GM21515 (cell line): ENCODE results near the gene ACKR2.

Experiments used
- ATAC-seq: cut with Tn5 transposase; IDR thresholded peaks from one replicate; pipeline ENCODE4 v1.9.1; 2021; ENCODE audit not compliant: unreplicated experiment

The ACKR2 gene

GRCh38 chr3:42829083-42829627 is 19.9 kb downstream of the ACKR2 start:
- no peak for ATAC-seq

DNA sequence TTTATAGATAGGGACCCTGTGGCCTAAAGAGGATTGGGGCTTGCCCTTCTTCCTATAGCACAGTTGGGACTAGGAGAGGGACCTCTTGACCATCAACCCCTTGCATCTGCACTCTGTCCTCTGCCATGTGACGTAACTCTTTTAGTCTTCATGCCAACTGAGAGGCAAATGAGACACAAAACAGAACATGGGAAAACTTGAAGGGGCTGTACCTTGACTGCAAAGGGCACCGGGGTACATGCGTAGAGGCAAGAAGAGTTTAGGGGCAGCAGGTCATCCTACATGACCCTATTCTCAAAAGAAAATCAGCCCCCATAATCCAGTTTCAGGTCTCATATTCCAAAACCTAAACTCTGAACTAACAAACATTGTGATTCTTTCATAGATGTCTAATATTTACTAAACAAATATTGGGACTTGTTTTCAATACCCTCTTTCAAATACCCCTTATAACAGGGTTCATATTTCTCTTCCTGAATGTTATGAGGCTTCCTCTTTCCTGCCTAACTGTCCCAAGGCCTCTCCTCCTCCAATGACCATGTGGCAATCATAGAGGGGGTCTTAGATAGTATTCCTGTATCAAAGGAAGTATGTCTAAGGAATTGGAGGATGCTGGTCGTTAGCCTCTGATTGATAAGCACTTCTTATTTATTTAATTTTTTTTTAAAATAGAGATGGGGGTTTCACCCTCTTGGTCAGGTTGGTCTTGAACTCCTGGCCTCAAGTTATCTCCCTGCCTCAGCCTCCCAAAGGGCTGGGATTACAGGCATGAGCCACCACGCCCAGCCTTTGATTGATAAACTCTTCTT is 20.6 kb downstream of the ACKR2 start:
- ATAC-seq: no peak

DNA sequence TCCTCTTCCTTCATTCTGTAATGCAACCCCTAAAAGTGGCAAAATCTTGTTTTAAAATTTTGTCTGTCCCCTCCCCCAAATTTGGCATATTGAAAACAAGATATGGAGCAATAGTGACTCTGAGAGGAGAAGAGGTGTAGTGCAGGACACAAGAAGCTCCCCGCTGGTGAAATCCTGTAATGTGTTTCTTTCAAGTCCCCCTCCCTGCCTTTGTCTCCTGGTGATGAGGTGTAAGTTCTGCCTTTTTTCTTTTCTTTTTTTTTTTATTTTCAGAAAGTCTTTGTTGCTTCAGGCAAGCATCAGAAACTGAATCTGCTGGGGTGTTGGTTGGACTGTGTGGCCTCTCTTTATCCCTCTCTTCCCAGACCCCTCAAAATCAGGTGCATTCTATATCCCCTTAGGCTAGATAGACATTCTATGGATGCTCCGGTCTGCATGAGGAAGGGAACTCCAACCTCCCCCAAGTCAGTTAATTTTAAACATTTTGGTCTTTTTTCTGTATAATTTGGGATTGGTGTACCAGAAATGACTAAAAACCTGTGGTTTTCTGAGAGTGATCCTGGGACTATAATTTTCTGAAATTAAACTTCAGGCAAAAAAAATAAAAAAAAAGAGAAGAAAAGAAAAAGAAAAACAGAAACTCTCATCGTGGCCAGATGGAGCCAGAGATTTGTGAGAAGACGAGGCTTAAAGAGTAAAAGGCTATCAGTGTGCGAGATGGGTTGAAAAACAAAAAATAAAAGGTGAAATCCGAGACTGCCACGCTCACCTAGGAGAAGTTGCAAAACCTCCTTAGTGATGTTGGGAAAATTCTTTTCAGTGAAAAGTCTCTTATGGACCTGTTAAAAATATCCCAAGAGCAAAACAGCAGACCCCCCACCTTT is 21.4 kb downstream of the ACKR2 start:
- ATAC-seq: no peak

DNA sequence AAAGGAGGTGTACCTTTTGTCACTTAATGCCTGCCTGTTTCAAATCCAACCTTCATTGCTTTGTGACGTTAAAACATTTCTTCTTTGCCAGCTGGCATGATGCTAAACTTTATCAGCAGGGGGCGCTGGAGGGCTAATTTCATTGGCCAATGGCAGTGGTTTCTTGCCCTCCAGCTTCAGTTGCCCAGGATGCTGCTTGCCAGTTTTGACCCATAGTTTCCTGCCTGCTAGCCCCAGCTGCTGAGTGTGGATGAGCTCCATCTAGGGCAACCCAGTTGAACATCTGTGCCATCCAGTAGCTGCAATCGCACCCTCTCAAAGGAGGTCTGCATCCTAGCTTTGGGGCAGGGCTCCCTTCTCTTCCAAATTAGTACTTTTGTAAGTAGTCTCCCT is 22.1 kb downstream of the ACKR2 start:
- peak; percentile 70 for ATAC-seq

- no peak for ATAC-seq
These were observed 27.2 kb downstream of the ACKR2 start for GRCh38 chr3:42836150-42837123.

DNA sequence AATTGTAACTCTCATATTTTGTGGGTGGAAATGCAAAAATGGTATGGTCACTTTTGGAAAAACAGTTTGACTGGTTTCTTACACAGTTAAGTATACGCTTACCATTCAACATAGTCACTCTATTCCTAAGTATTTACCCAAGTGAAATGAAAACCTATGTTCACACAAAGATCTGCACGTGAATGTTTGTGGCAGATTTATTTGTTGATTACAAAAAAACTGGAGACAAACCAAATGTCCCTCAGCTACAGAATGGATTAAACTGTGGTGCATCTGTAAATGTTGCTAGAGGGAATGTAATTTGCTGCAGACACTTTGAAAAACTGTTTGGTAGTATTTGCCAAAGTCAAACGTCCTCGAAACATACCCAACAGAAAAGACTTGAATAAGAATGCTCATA is 29.3 kb downstream of the ACKR2 start:
- no peak for ATAC-seq

DNA sequence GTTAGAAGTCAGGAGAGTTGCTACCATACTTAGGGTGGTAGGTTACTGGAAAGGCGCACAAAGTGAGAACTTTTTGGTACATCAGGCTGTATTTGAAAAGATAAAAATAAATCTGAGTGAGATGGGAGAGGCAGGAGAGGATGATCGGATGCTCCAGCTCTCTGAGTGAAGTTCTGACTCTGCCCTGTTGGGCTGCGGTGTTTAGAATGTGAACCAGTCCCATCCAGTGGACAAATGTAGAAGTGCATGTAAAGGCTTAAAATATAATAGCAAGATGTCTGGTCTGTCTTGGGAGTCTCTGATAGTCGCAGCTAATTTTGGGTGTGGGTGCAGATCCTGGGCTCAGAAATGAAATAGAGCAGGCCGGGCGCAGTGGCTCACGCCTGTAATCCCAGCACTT is 30.4 kb downstream of the ACKR2 start:
- peak; percentile 96 for ATAC-seq

DNA sequence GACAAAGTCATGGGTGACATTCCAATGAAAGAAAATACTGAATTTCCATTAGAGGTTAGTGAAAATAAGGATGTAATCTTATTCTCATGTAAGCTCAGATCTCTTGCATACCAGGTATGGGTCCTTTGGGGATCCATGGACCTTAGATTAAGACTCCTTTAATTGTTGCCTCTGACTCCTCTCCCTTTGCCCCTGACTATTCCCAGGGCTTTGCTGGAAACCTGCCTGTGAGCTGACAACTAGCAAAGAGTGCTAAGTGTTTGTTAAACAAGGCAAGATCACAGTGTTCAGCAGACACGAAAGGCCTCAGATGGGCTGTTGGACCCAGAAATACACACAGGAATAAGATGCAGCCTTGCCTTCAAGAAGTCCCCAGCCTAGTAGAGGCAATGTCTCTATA is 32.1 kb downstream of the ACKR2 start:
- no peak for ATAC-seq

DNA sequence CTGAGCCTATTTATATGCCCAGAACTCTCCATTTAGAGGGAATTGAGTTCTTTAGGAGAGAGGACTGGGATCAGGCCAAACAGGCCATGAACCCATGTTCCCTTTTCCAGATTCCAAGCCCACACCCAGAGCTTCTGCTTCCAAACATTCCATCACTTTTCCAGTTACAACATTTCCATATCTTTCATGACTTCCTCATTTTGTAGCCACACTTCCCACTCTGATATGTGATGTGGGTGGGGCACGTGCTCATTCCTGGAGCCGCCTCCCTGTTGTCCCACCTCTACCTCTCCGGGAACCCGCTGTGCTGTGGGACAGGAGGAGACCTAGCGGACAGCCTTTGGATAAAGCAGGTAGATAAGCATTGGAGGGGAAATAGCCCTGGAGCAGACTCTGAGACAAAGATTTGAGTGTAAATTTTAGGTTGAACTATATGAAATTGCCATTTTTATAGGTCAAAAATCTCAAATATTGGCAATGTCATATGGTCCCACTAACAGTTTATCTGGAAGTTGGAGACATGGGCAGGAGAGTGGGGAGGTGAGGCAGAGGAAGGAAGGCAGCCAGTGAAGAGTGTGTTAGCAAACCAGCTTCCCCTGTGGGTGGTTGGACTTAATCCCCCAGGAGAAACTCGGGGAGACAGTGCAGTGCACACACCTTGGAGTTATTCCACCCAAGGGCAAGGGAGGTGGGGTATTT is 34.6 kb downstream of the ACKR2 start:
- no peak for ATAC-seq

DNA sequence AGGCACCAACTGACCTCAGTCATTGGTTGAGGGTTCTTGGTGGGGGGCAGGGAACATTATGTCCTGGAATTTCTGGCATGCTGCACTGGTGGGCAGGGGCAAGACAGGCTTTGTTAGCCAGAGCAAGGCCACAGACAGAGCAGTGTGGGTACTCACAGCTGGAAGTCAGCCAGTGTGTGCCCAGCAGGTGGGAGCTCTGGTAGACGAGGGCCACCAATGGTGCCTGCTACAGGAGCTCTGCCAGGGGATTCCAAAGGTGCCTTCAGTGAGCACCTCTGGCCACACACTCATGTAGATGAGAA is 35.1 kb downstream of the ACKR2 start:
- no peak for ATAC-seq

GRCh38 chr3:42844815-42845214 is 35.6 kb downstream of the ACKR2 start:
- ATAC-seq: no peak

- no peak for ATAC-seq
These were observed 37.7 kb downstream of the ACKR2 start for GRCh38 chr3:42846685-42847522.

- ATAC-seq: no peak
These were observed 38.5 kb downstream of the ACKR2 start for GRCh38 chr3:42847731-42848130.

- no peak for ATAC-seq
These were observed 39.8 kb downstream of the ACKR2 start for GRCh38 chr3:42849017-42849416.

- ATAC-seq: no peak
These were observed 41.0 kb downstream of the ACKR2 start for GRCh38 chr3:42850263-42850662.

DNA sequence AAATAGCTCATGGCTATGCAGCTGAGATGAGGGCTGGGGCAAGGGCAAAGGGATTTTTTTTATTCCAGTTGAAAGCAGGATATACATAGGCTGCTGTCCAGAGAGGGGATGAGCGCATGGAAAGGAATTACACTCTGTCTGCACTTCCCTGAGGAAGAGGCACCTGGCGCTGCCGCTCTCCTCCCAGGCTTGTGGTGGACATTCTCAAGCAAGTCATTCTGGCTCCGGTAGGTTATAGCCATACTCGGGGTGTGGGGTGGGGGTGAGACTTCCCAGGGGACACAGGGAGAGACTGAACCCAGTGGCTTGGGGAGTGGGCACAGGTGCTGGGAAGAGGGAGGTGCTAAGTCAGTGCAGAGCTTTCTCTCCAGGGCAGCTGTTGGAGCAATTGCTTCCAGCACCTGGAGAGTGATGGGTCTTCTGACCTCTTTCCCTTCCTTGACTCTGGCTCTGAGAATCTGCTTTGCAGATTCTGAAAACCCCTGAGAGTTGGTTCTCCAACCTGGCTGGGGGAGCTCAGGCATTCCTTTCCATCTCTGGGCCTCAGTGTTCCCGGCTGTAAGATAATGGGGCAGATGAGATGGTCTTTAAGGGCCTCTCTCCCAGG is 42.1 kb downstream of the ACKR2 start:
- ATAC-seq: no peak

- no peak for ATAC-seq
These were observed 43.2 kb downstream of the ACKR2 start for GRCh38 chr3:42852441-42852840.

GRCh38 chr3:42853056-42853455 is 43.8 kb downstream of the ACKR2 start:
- ATAC-seq: no peak

GRCh38 chr3:42853739-42854302 is 44.6 kb downstream of the ACKR2 start:
- no peak for ATAC-seq
